ENCODE data around the gene COL8A1. TPM values are rescaled to one million over a fixed set of nuclear protein-coding genes. Genes with fewer than 3 reads are reported as not detected.

Gene COL8A1
- polyA plus RNA-seq, 3 donors = not detected

DNA sequence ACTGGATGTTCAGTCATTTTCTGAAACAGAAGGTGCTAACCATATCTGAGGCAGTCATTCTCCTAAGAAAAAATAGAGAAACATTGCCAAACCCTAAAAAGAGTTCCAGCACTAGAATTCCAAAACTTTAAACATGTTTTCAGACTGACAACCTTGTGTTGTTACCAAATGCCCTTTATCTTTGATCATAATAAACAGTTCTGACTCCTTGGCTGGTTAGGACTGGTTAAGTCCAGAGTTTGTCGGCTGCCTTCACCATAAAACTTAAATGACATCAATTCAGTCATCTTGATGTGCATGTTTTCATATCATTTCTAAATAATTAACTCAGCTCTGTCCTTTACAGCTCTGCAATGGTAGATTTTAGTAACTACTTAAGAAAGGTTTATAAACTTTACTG, 68.0 kb downstream of the COL8A1 start:
- Histone ChIP-seq H3K4me1 (ENCODE audit: control insufficient read depth in 1 of 2, insufficient read depth in 2 of 2, low read length in 2 of 2) (no peaks in the 10 kb centered on the region), H3K27me3 (ENCODE audit: control insufficient read depth in 2 of 2, insufficient read depth in 2 of 2, low read length in 2 of 2) (no peaks in the 10 kb centered on the region), H3K79me2 (ENCODE audit: insufficient read depth, low read length) (no peaks in the 10 kb centered on the region), H3K4me3 (replicated peaks in 1 of 3; ENCODE audit: low read depth in 2 of 3, low read length in 3 of 3) (no peak overlapping the region), H3K4me2 (replicated peaks; ENCODE audit: extremely low read depth, low read length, poor library complexity, severe bottlenecking) (no peak overlapping the region), H4K20me1 (ENCODE audit: insufficient read depth, low read length) (no peaks in the 10 kb centered on the region), H3K9ac (ENCODE audit: insufficient read depth, low read length, poor library complexity, severe bottlenecking) (no peak overlapping the region), H3K27ac (ENCODE audit: low read depth in 1 of 2, low read length in 2 of 2) (no peak overlapping the region), H3K36me3 (replicated peaks in 1 of 2; ENCODE audit: control insufficient read depth in 1 of 2, insufficient read depth in 2 of 2, low read length in 2 of 2) (no peaks in the 10 kb centered on the region), H3K9me3 (replicated peaks in 1 of 2; ENCODE audit: control insufficient read depth in 1 of 2, insufficient read depth in 1 of 2, low read length in 2 of 2) (no peaks in the 10 kb centered on the region), H2AFZ (ENCODE audit: insufficient read depth, low read depth, low read length, poor library complexity, severe bottlenecking) (no peak overlapping the region)
- no CpG with 5 or more reads among the region's 1 CpG for WGBS (ENCODE audit: insufficient coverage)
- no peak overlapping the region for H3K27ac Mint-ChIP-seq
- H3K4me1 Mint-ChIP-seq = no peaks in the 10 kb centered on the region
- peaks cover 0 to 4% (median 2%) of the 10 kb centered on the region in 3 donors for H3K27me3 Mint-ChIP-seq (ENCODE audit: low read depth in 3 of 3)
- H3K36me3 Mint-ChIP-seq = no peaks in the 10 kb centered on the region
- peaks cover 0 to 4% (median 0%) of the 10 kb centered on the region in 7 donors for H3K9me3 Mint-ChIP-seq
- intact Hi-C loops (cut with micrococcal nuclease) = no loop called here
- H3K4me3 Mint-ChIP-seq = no peak overlapping the region
- no peak for DNase-seq
- TF ChIP-seq, protein P1, sequence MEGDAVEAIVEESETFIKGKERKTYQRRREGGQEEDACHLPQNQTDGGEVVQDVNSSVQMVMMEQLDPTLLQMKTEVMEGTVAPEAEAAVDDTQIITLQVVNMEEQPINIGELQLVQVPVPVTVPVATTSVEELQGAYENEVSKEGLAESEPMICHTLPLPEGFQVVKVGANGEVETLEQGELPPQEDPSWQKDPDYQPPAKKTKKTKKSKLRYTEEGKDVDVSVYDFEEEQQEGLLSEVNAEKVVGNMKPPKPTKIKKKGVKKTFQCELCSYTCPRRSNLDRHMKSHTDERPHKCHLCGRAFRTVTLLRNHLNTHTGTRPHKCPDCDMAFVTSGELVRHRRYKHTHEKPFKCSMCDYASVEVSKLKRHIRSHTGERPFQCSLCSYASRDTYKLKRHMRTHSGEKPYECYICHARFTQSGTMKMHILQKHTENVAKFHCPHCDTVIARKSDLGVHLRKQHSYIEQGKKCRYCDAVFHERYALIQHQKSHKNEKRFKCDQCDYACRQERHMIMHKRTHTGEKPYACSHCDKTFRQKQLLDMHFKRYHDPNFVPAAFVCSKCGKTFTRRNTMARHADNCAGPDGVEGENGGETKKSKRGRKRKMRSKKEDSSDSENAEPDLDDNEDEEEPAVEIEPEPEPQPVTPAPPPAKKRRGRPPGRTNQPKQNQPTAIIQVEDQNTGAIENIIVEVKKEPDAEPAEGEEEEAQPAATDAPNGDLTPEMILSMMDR (IDR thresholded peaks at IDR 0.05) = no peak

DNA sequence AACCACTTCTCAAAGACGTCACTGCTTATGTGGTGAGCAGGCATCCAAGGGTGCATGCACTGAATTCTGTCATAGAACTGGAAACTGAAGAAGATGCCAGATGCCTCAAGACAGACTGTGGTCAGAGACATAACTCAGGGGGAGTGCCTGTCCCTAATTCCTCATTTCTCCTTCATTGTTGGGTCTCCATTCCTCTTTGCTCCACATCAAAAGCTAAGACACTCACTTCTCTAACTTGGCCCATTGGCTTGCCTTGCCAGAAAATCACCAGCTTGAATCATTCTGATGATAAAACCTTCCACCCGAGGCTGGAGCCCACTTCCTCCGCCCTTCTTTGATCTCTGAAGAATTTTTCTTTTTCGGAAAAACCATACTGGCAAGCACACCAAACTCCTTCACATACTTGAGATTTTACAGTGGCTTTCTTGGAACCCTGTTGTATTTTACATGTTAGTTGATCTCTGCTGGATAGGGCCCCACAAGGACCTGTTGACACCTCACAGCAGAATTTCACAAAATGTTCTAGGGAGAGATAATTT, 69.9 kb downstream of the COL8A1 start:
- Mint-ChIP-seq H3K9me3 (peaks cover 0 to 4% (median 0%) of the 10 kb centered on the region in 7 donors), H3K4me3 (no peak overlapping the region), H3K36me3 (no peaks in the 10 kb centered on the region), H3K27me3 (ENCODE audit: low read depth in 3 of 3) (peaks cover 0 to 4% (median 2%) of the 10 kb centered on the region in 3 donors), H3K27ac (peak overlapping the region in 1 of 7 donors; percentile 8), H3K4me1 (no peaks in the 10 kb centered on the region)
- Histone ChIP-seq H3K4me2 (replicated peaks; ENCODE audit: extremely low read depth, low read length, poor library complexity, severe bottlenecking) (no peak overlapping the region), H3K27me3 (ENCODE audit: control insufficient read depth in 2 of 2, insufficient read depth in 2 of 2, low read length in 2 of 2) (no peaks in the 10 kb centered on the region), H3K4me1 (ENCODE audit: control insufficient read depth in 1 of 2, insufficient read depth in 2 of 2, low read length in 2 of 2) (no peaks in the 10 kb centered on the region), H2AFZ (ENCODE audit: insufficient read depth, low read depth, low read length, poor library complexity, severe bottlenecking) (no peak overlapping the region), H3K9ac (ENCODE audit: insufficient read depth, low read length, poor library complexity, severe bottlenecking) (no peak overlapping the region), H3K27ac (ENCODE audit: low read depth in 1 of 2, low read length in 2 of 2) (no peak overlapping the region), H3K36me3 (replicated peaks in 1 of 2; ENCODE audit: control insufficient read depth in 1 of 2, insufficient read depth in 2 of 2, low read length in 2 of 2) (no peaks in the 10 kb centered on the region), H3K79me2 (ENCODE audit: insufficient read depth, low read length) (no peaks in the 10 kb centered on the region), H3K4me3 (replicated peaks in 1 of 3; ENCODE audit: low read depth in 2 of 3, low read length in 3 of 3) (no peak overlapping the region), H3K9me3 (replicated peaks in 1 of 2; ENCODE audit: control insufficient read depth in 1 of 2, insufficient read depth in 1 of 2, low read length in 2 of 2) (no peaks in the 10 kb centered on the region), H4K20me1 (ENCODE audit: insufficient read depth, low read length) (no peaks in the 10 kb centered on the region)
- DNase-seq = no peak
- 100% methylated on average over 2 of the region's 4 CpGs for WGBS (ENCODE audit: insufficient coverage)
- intact Hi-C loops (cut with micrococcal nuclease) = no loop called here
- TF ChIP-seq, protein P1 (IDR thresholded peaks at IDR 0.05) = no peak
